HG03175 (cell line): Measurements from ENCODE around the gene PDLIM1.
"Not testable (repeated sequence)": the region's sequence is repeated elsewhere in the genome, so short reads cannot be mapped to it uniquely, and the experiment has no call there.

Experiments
- ATAC-seq: cut with Tn5 transposase; IDR thresholded peaks from one replicate; pipeline ENCODE4 v1.9.1; 2021; ENCODE audit warnings: mild to moderate bottlenecking, moderate library complexity; ENCODE audit not compliant: unreplicated experiment

The PDLIM1 gene

DNA sequence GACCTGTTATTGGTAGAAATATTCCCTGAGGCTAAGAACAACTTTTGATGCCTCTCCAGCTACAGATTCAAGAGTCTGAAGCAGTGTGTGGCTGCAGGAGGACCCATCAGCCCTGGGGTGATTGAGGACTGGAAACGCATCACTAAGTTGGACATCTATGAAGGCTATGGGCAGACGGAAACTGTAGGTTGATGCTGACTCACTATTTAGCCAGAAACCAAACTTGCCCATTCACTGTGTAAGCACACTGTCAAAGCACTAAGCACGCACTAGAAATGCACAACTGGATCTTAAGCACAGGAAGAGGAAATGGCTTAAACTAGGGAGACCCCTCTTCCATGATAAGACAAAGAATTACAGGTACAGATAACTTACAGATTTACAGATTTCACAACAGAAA lies 76.0 kb downstream of the PDLIM1 start:
- no peak for ATAC-seq

DNA sequence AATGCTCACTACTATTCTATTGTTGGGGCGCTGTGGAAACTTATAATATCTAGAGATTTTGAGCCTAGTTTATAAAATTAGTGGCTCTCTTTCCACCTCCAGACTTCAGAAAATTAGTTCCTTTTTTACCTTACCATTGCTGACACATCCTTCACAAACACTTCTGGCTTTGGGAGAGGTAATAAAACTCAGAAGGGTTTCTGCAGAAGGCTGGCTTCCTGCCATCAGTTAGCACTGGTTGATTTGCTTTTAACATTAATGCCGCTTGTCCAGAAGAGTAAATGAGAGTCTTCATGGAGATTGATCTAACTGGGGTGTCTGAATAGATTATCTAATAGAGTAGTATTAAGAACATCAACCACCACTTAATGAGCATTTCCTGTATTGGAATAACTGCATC lies 76.4 kb downstream of the PDLIM1 start:
- no peak for ATAC-seq

DNA sequence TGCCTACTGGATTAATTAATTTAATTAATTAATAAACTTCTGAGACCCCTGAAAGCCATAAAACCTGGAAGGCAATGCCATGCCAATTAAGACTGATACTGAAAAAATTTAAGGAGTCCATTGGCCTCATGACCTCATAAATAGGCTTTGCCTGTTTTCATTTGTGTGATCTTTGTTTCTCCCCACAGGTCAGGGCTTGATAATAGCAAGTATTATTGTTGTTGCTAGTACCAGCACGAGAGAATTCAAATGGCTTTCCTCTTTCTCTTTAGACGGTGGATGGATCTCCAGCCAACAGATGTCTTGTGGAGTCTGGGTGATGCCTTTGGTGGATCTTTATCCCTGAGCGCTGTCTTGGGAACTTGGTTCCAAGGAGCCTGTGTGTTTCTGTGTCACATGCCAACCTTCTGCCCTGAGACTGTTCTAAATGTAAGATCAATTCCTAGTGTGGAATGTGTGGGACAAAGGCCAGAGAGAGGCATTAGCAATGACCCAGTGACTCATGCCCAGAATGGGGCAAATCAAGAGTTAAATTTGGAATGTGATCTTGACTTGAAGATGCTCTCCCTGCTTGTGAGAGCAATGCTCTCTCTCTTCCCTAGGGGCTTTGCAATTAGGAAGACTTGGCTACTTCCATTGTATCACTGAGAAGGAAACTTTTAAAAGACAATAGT lies 79.1 kb downstream of the PDLIM1 start:
- no peak for ATAC-seq

DNA sequence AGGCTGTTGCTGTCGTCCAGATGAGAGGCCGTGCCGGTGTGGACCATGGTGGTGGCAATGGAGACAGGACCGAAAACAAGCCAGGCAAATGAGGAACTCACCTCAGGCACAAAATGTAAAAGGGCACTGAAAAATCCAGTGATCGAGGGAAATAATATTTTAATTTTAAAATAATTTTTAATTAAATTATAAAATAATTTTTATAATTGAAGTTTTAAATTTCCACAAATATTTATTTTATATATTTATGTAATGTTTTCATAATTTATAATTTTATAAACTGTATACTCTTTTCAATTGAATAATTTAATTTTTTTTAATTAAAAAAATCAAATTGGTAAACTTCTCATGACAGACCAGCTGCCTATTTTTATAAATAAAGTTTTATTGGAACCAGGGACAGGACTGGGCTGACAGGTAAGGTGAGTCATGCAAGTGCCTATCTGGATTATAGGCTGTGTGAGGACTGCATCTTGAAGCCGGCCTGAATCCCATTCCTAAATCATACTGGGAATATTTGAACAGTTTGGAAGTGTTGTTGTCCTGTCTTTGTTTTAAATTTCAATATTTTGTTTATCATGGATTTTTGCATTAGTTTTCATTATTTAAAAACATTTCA lies 81.2 kb downstream of the PDLIM1 start:
- no peak for ATAC-seq

DNA sequence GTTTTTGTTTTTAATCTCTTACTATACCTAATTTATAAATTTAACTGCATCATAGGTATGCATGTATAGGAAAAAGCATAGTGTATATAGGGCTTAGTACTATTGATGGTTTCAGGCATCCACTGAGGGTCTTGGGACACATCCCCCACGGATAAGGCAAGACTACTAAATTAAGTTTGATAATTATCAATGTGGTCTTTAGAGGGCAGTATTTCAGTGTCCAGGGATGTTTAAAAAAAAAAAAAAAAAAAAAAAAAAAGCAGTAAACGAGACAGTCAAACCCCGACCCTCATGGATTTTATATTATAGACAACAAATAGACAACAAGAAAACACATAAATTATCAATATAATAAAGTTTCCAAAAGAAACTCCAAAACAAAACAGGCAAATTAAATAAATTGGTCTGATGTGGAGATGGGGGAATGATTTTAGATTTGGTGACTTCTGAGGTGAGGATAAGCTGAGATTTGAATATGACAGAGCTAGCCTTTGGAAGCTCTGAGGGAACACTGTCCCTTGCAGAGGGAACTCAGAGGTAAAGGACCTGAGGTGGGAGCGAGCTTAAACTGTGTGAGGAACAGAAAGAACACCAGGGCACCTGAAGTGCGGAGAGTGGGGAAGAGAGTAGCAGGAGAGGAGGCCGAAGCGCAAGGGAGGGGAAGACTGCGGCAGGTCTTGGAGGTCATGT lies 82.0 kb downstream of the PDLIM1 start:
- ATAC-seq = no peak

DNA sequence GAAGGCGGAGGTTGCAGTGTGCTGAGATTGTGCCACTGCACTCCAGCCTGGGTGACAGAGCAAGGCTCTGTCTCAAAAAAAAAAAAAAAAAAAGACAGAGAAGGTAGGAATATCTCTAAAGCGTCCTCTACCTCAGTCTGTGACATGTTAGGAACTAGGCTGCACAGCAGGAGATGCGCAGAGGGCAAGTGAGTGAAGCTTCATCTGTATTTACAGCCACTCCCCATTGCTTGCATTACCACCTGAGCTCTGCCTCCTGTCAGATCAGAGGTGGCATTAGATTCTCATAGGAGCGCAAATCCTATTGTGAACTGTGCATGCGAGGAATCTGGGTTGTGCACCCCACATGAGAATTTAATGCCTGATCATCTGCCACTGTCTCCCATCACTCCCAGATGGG lies 87.9 kb downstream of the PDLIM1 start:
- ATAC-seq = not testable (repeated sequence)

DNA sequence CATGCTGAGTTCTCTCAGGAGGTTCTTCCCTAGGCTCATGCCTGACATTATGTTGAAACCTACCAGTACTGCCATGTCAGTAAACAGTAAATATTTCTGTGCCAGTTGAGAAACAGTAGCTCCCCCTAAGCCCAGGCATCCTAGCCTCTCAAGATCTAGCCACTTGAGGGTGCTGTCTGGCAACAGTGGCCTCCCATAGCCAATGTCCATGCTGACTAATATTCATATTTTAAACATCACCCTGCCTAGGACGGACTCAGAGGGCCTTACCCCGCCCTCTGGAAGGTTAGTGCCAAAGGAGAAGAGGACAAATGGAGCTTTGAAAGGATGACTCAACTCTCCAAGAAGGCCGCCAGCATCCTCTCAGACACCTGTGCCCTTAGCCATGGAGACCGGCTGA lies 89.1 kb downstream of the PDLIM1 start:
- ATAC-seq = no peak

DNA sequence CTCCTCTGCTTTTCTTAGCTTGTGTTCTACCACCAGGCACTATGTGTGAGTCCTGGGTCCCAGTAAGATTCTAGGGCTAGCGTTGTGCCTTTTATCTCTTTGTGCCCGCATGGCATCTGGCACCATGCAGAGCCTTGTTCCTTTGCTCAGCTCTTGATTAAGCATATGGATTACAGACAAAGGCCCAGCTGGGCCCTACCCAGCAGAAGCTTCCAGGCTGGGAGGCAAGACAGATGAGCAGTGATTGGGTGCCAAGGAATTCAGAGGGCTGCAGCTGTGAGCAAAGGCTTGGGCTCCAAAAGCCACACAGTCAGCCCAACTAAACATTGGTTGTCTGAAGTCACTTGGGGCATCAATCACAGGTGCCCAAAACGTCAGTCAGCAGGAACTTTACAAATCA lies 94.8 kb downstream of the PDLIM1 start:
- ATAC-seq = no peak

DNA sequence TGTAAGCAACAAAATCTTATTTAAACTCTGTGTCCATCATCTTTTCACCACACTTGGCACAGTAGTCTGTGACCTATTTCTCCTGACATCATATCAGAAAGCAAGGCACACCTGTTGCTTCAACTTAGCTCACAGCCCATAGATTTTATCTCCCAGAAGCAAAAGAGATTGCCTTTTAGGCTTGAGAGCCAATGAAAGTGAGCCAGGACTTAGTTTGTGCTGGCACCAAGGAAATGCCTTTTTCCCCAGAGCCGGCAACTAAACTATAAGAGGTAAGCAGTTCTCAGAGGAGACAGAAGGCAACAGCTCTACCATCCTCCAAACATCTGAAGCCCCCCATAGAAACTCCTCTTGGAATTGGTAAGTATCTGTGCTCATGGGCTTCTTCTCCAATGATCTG lies 96.9 kb downstream of the PDLIM1 start, which contains the start of gene ACSM6:
ACSM6 (plus strand) TSS at position 295 of the 400 bp plus-strand sequence. CDS start 248 bp downstream, outside the sequence.
- no peak for ATAC-seq

DNA sequence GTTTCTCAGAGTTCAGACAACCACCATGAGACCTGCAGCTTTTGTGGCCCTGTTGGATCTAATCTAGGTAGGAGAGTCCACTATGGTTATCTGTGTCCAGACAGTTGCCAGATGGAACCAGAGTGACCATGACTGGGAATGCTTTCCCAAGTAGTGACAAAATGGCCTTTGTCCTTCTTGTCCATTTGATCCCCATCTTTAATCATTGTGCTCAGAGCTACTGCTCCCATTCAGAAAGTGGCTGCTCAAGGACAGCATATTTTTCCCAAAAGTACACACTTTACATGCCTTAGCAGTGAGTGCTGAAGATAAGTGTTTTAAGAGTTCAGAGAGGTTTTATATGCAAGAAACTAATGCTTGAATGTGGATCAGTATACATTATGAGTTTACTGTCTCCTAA lies 102.2 kb downstream of the PDLIM1 start:
- ATAC-seq = no peak

DNA sequence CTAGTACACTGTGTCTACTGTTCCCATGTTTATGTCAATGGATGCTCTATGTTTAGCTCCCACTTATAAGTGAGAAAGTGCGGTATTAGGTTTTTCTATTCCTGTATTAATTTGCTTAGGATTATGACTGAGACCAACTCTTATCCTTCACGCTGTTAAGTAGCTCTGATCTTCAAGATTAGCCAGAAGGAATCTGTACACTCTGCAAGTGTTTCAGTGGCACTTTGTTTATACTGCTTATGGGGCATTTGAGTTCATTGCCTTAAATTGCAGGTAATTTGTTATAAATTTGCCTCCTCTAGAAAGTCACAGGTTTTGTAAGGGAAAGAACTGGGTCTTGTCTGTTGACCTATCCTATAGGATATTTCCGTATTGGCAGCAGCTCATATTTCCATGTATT lies 103.2 kb downstream of the PDLIM1 start:
- ATAC-seq = no peak
